Urothelium cell line (cell line): ENCODE data around the gene SDF2L1.
"Not testable (repeated sequence)": the region's sequence is repeated elsewhere in the genome, so short reads cannot be mapped to it uniquely, and the experiment has no call there.

ENCODE experiments used
- DNase-seq: peaks from one replicate; pipeline ENCODE4 v3.0.0; 2011; ENCODE audit warnings: low spot score, mixed read lengths
- FAIRE-seq: peaks from 2 replicates; lab custom pipeline; 2011; peaks lifted over from hg19 to GRCh38; lab: Jason Lieb, UNC

The SDF2L1 gene

GRCh38 chr22:21683401-21683811, 41.3 kb downstream of the SDF2L1 start:
- DNase-seq, result no peak
- no peak for FAIRE-seq

- FAIRE-seq (no peak), DNase-seq (no peak)
These were observed 42.5 kb downstream of the SDF2L1 start for GRCh38 chr22:21684492-21685163.

GRCh38 chr22:21685164-21685513, 43.0 kb downstream of the SDF2L1 start:
- FAIRE-seq (no peak), DNase-seq (no peak)

GRCh38 chr22:21686193-21686608, 44.1 kb downstream of the SDF2L1 start:
- no peak for DNase-seq
- FAIRE-seq, result no peak

GRCh38 chr22:21686634-21687393, 44.7 kb downstream of the SDF2L1 start:
- DNase-seq (no peak), FAIRE-seq (peak; percentile 52)

GRCh38 chr22:21687685-21688259, 45.7 kb downstream of the SDF2L1 start:
- FAIRE-seq (no peak), DNase-seq (no peak)

- peak; percentile 71 for FAIRE-seq
- no peak for DNase-seq
These were observed 46.2 kb downstream of the SDF2L1 start for GRCh38 chr22:21688341-21688705.

GRCh38 chr22:21688706-21689381, 46.7 kb downstream of the SDF2L1 start:
- DNase-seq (no peak), FAIRE-seq (peak; percentile 66)

GRCh38 chr22:21690401-21690801, 48.3 kb downstream of the SDF2L1 start:
- FAIRE-seq, result no peak
- DNase-seq, result no peak

- DNase-seq (no peak), FAIRE-seq (peak; percentile 20)
These were observed 49.7 kb downstream of the SDF2L1 start for GRCh38 chr22:21691816-21692215.

- FAIRE-seq, DNase-seq: not testable (repeated sequence)
These were observed 50.8 kb downstream of the SDF2L1 start for GRCh38 chr22:21692856-21693255.

- DNase-seq, result no peak
- peak; percentile 83 for FAIRE-seq
These were observed 51.4 kb downstream of the SDF2L1 start for GRCh38 chr22:21693333-21693998.
